ENCODE results near the gene MNT. TPM values are rescaled to one million over a fixed set of nuclear protein-coding genes. Genes with fewer than 3 reads are reported as not detected.

Gene MNT
- polyA plus RNA-seq, 1 donor from 2014 or later, result 6.1 TPM

- H3F3A ChIP-seq (ENCODE audit: insufficient read depth, low read length, poor library complexity, severe bottlenecking), result no peaks in the 10 kb centered on the region
- no peaks in the 10 kb centered on the region for H4K20me1 ChIP-seq (ENCODE audit: insufficient read depth)
- H3K9me2 ChIP-seq (ENCODE audit: insufficient read depth, low read length), result no peaks in the 10 kb centered on the region
- H2AFZ ChIP-seq (ENCODE audit: low read depth, low read length), result no peak overlapping the region
- H3K36me3 ChIP-seq (ENCODE audit: insufficient read depth, low read length), result no peaks in the 10 kb centered on the region
- H3K79me2 ChIP-seq (replicated peaks; ENCODE audit: insufficient read depth, low read length), result no peaks in the 10 kb centered on the region
- no peak overlapping the region for H3K4me2 ChIP-seq (ENCODE audit: low read length)
- no peak overlapping the region for H3K27ac ChIP-seq (ENCODE audit: low read length)
- H3K27me3 ChIP-seq (ENCODE audit: insufficient read depth, low read depth, low read length), result no peaks in the 10 kb centered on the region
- TF ChIP-seq MXI1 (conservative IDR thresholded peaks at IDR 0.05; ENCODE audit: poor library complexity, severe bottlenecking) (no peak), POLR2AphosphoS5 (IDR thresholded peaks at IDR 0.05) (no peak)
- H3K4me3 ChIP-seq (ENCODE audit: low read length), result no peak overlapping the region
- H3K9ac ChIP-seq (ENCODE audit: low read length), result no peak overlapping the region
- no peaks in the 10 kb centered on the region for H3K9me3 ChIP-seq (ENCODE audit: low read length)
These were observed 35.7 kb downstream of the MNT start for GRCh38 chr17:2365132-2365531.

DNA sequence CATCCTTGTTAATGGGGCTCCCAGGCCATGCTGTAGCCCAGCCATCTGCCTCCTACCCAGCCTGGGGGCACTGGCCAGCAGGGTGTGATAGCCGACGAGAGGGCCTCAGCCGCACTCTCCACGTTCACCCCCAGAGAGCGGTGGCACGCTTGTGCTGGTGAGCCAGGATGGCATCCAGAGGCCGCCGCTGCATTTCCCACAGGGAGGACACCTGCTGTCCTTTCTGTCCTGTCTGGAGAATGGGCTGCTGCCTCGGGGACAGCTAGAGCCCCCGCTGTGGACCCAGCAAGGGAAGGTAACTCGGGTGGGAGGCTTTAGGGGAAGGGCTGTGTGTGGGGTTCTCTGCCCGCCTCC, 36.1 kb downstream of the MNT start:
- no peak overlapping the region for H3K9ac ChIP-seq (ENCODE audit: low read length)
- no peaks in the 10 kb centered on the region for H3K27me3 ChIP-seq (ENCODE audit: insufficient read depth, low read depth, low read length)
- TF ChIP-seq MXI1 (conservative IDR thresholded peaks at IDR 0.05; ENCODE audit: poor library complexity, severe bottlenecking), result no peak
- no peak for TF ChIP-seq EP300 (conservative IDR thresholded peaks at IDR 0.05; ENCODE audit: poor library complexity, severe bottlenecking)
- TF ChIP-seq RAD21 (conservative IDR thresholded peaks at IDR 0.05), result no peak
- TF ChIP-seq EZH2 (IDR thresholded peaks at IDR 0.05; ENCODE audit: borderline replicate concordance, insufficient read depth, low read length, poor library complexity, severe bottlenecking), result no peak
- TF ChIP-seq, protein P1, sequence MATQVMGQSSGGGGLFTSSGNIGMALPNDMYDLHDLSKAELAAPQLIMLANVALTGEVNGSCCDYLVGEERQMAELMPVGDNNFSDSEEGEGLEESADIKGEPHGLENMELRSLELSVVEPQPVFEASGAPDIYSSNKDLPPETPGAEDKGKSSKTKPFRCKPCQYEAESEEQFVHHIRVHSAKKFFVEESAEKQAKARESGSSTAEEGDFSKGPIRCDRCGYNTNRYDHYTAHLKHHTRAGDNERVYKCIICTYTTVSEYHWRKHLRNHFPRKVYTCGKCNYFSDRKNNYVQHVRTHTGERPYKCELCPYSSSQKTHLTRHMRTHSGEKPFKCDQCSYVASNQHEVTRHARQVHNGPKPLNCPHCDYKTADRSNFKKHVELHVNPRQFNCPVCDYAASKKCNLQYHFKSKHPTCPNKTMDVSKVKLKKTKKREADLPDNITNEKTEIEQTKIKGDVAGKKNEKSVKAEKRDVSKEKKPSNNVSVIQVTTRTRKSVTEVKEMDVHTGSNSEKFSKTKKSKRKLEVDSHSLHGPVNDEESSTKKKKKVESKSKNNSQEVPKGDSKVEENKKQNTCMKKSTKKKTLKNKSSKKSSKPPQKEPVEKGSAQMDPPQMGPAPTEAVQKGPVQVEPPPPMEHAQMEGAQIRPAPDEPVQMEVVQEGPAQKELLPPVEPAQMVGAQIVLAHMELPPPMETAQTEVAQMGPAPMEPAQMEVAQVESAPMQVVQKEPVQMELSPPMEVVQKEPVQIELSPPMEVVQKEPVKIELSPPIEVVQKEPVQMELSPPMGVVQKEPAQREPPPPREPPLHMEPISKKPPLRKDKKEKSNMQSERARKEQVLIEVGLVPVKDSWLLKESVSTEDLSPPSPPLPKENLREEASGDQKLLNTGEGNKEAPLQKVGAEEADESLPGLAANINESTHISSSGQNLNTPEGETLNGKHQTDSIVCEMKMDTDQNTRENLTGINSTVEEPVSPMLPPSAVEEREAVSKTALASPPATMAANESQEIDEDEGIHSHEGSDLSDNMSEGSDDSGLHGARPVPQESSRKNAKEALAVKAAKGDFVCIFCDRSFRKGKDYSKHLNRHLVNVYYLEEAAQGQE (IDR thresholded peaks at IDR 0.05; ENCODE audit: borderline replicate concordance), result no peak
- TF ChIP-seq TAF1 (IDR thresholded peaks at IDR 0.05; ENCODE audit: low read depth), result no peak
- TF ChIP-seq POLR2AphosphoS5 (IDR thresholded peaks at IDR 0.05), result no peak
- TF ChIP-seq SMC3 (conservative IDR thresholded peaks at IDR 0.05; ENCODE audit: poor library complexity), result no peak
- TF ChIP-seq CTCF (IDR thresholded peaks at IDR 0.05; ENCODE audit: poor library complexity, severe bottlenecking), result no peak
- no peaks in the 10 kb centered on the region for H3K9me3 ChIP-seq (ENCODE audit: low read length)
- H3K36me3 ChIP-seq (ENCODE audit: insufficient read depth, low read length), result no peaks in the 10 kb centered on the region
- no peaks in the 10 kb centered on the region for H3K79me2 ChIP-seq (replicated peaks; ENCODE audit: insufficient read depth, low read length)
- H2AFZ ChIP-seq (ENCODE audit: low read depth, low read length), result no peak overlapping the region
- no peak overlapping the region for H3K4me3 ChIP-seq (ENCODE audit: low read length)
- H3K4me2 ChIP-seq (ENCODE audit: low read length), result no peak overlapping the region
- no peaks in the 10 kb centered on the region for H4K20me1 ChIP-seq (ENCODE audit: insufficient read depth)
- no peak overlapping the region for H3K27ac ChIP-seq (ENCODE audit: low read length)
- no peaks in the 10 kb centered on the region for H3F3A ChIP-seq (ENCODE audit: insufficient read depth, low read length, poor library complexity, severe bottlenecking)
- no peaks in the 10 kb centered on the region for H3K9me2 ChIP-seq (ENCODE audit: insufficient read depth, low read length)

Measured in neural cell (in vitro differentiated cells).